Measurements from ENCODE around the gene VSX1. TPM values are rescaled to one million over a fixed set of nuclear protein-coding genes. Genes with fewer than 3 reads are reported as not detected.

VSX1 gene
- total RNA-seq, 4 donors from 2014 or later: not detected

- TF ChIP-seq CTCF (IDR thresholded peaks at IDR 0.05): no peak
- no peak for DNase-seq (ENCODE audit: low spot score)
- peak; percentile 62 for ATAC-seq (ENCODE audit: low FRiP score)
Measured at GRCh38 chr20:25057234-25058050, 24.5 kb downstream of the VSX1 start.

- ATAC-seq (ENCODE audit: low FRiP score) (no peak), DNase-seq (ENCODE audit: low spot score) (no peak)
- no peak for TF ChIP-seq CTCF (IDR thresholded peaks at IDR 0.05)
Measured at GRCh38 chr20:25056690-25057233, 25.2 kb downstream of the VSX1 start.

- ATAC-seq (ENCODE audit: low FRiP score): no peak
- no peak for TF ChIP-seq CTCF (IDR thresholded peaks at IDR 0.05)
- DNase-seq (ENCODE audit: low spot score): no peak
Measured at GRCh38 chr20:25055711-25056495, 26.0 kb downstream of the VSX1 start.

GRCh38 chr20:25054995-25055629 lies 26.8 kb downstream of the VSX1 start:
- DNase-seq (ENCODE audit: low spot score): no peak
- ATAC-seq (ENCODE audit: low FRiP score): no peak
- TF ChIP-seq CTCF (IDR thresholded peaks at IDR 0.05): no peak

GRCh38 chr20:25054096-25054820 lies 27.7 kb downstream of the VSX1 start:
- DNase-seq (ENCODE audit: low spot score) (no peak), ATAC-seq (ENCODE audit: low FRiP score) (no peak)
- no peak for TF ChIP-seq CTCF (IDR thresholded peaks at IDR 0.05)

GRCh38 chr20:25053255-25054031 lies 28.5 kb downstream of the VSX1 start:
- DNase-seq (ENCODE audit: low spot score): no peak
- no peak for TF ChIP-seq CTCF (IDR thresholded peaks at IDR 0.05)
- ATAC-seq (ENCODE audit: low FRiP score): no peak
